SK-N-SH treated with all-trans-retinoic acid at 6 μM for 48 hours (cell line): ENCODE data around the gene MACROD1.

Source experiments
- ATAC-seq: fragments of 200-7000 bp; cut with Tn5 transposase; 3 replicates; pipeline ENCODE4 v1.9.1; 2020; ENCODE audit warnings: mild to moderate bottlenecking, moderate library complexity
- ARNTL ChIP-seq: fragments of 450-650 bp; formaldehyde crosslinking; IDR thresholded peaks from 2 replicates; pipeline ENCODE4 v1.5.0; 2020; ENCODE audit warnings: low read depth, mild to moderate bottlenecking, moderate library complexity, borderline replicate concordance
- BACH2 ChIP-seq: fragments of 250-450 bp; sonication (Bioruptor Pico); IDR thresholded peaks from 2 replicates; pipeline ENCODE4 v1.9.0; 2021; ENCODE audit warnings: mild to moderate bottlenecking, borderline replicate concordance
- CSDC2 ChIP-seq: fragments of 250-450 bp; sonication (Bioruptor Pico); IDR thresholded peaks from 2 replicates; pipeline ENCODE4 v1.5.0; 2020; ENCODE audit warnings: mild to moderate bottlenecking, moderate library complexity
- ESRRG ChIP-seq: fragments of 250-450 bp; sonication (Bioruptor Pico); IDR thresholded peaks from 2 replicates; pipeline ENCODE4 v1.6.1; 2021; ENCODE audit warnings: mild to moderate bottlenecking
- GLIS3 ChIP-seq: fragments of 250-450 bp; sonication (Bioruptor Pico); IDR thresholded peaks from 2 replicates; pipeline ENCODE4 v1.5.0; 2020; ENCODE audit warnings: mild to moderate bottlenecking, moderate library complexity
- ISL1 ChIP-seq: fragments of 250-450 bp; sonication (Bioruptor Pico); IDR thresholded peaks from 2 replicates; pipeline ENCODE4 v2.1.2; 2022; ENCODE audit warnings: mild to moderate bottlenecking, moderate library complexity
- OSR1 ChIP-seq: fragments of 250-450 bp; sonication (Bioruptor Pico); IDR thresholded peaks from 2 replicates; pipeline ENCODE4 v1.8.0; 2022; ENCODE audit warnings: moderate library complexity, mild to moderate bottlenecking, inconsistent platforms
- PATZ1 ChIP-seq: fragments of 250-450 bp; sonication (Bioruptor Pico); IDR thresholded peaks from 2 replicates; pipeline ENCODE4 v1.8.0; 2020; ENCODE audit warnings: mild to moderate bottlenecking, moderate library complexity, borderline replicate concordance
- PPARA ChIP-seq: fragments of 250-450 bp; sonication (Bioruptor Pico); IDR thresholded peaks from 2 replicates; pipeline ENCODE4 v1.5.0; 2020; ENCODE audit warnings: mild to moderate bottlenecking, borderline replicate concordance
- RARB ChIP-seq: fragments of 250-450 bp; sonication (Bioruptor Pico); IDR thresholded peaks from 2 replicates; pipeline ENCODE4 v1.8.0; 2021; ENCODE audit warnings: mild to moderate bottlenecking, moderate library complexity
- SNAI2 ChIP-seq: fragments of 250-450 bp; sonication (Bioruptor Pico); IDR thresholded peaks from 2 replicates; pipeline ENCODE4 v1.5.0; 2020; ENCODE audit warnings: mild to moderate bottlenecking, moderate library complexity
- TCF4 ChIP-seq: fragments of 250-450 bp; sonication (Bioruptor Pico); IDR thresholded peaks from 2 replicates; pipeline ENCODE4 v1.8.0; 2021; ENCODE audit warnings: mild to moderate bottlenecking, moderate library complexity, borderline replicate concordance
- TOX ChIP-seq: fragments of 250-450 bp; sonication (Bioruptor Pico); IDR thresholded peaks from 2 replicates; pipeline ENCODE4 v1.8.0; 2021; ENCODE audit warnings: mild to moderate bottlenecking, moderate library complexity, borderline replicate concordance
- TSHZ2 ChIP-seq: fragments of 250-450 bp; sonication (Bioruptor Pico); IDR thresholded peaks from 2 replicates; pipeline ENCODE4 v1.5.0; 2020; ENCODE audit warnings: mild to moderate bottlenecking, moderate library complexity
- ZC3H10 ChIP-seq: fragments of 250-450 bp; sonication (Bioruptor Pico); IDR thresholded peaks from 2 replicates; pipeline ENCODE4 v1.5.1; 2021; ENCODE audit warnings: mild to moderate bottlenecking, moderate library complexity
- ZFP3 ChIP-seq: fragments of 250-450 bp; sonication (Bioruptor Pico); IDR thresholded peaks from 2 replicates; pipeline ENCODE4 v1.5.0; 2020; ENCODE audit warnings: mild to moderate bottlenecking, moderate library complexity
- ZFP30 ChIP-seq: fragments of 450-650 bp; formaldehyde crosslinking; IDR thresholded peaks from 2 replicates; pipeline ENCODE4 v1.5.0; 2022; ENCODE audit warnings: mild to moderate bottlenecking, moderate library complexity
- ZNF565 ChIP-seq: fragments of 450-650 bp; formaldehyde crosslinking; conservative IDR thresholded peaks from 2 replicates; pipeline ENCODE4 v1.5.0; 2020; ENCODE audit warnings: low read depth, mild to moderate bottlenecking, moderate library complexity
- ZNF70 ChIP-seq: fragments of 450-650 bp; formaldehyde crosslinking; IDR thresholded peaks from 2 replicates; pipeline ENCODE4 v1.5.0; 2020; ENCODE audit warnings: mild to moderate bottlenecking, moderate library complexity
- ZNF8 ChIP-seq: fragments of 450-650 bp; formaldehyde crosslinking; IDR thresholded peaks from 2 replicates; pipeline ENCODE4 v1.5.0; 2020; ENCODE audit warnings: mild to moderate bottlenecking, moderate library complexity
- TF ChIP-seq, protein P1 (sequence below): fragments of 250-450 bp; sonication (Bioruptor Pico); IDR thresholded peaks from 2 replicates; pipeline ENCODE4 v1.8.0; 2021; ENCODE audit warnings: low read depth, mild to moderate bottlenecking, moderate library complexity, borderline replicate concordance
- TF ChIP-seq, protein P2 (sequence below): fragments of 250-450 bp; sonication (Bioruptor Pico); IDR thresholded peaks from 2 replicates; pipeline ENCODE4 v1.5.1; 2021; ENCODE audit warnings: mild to moderate bottlenecking, moderate library complexity
- TF ChIP-seq, protein P3 (sequence below): fragments of 250-450 bp; sonication (Bioruptor Pico); IDR thresholded peaks from 2 replicates; pipeline ENCODE4 v1.5.1; 2020; ENCODE audit warnings: low read depth, mild to moderate bottlenecking, moderate library complexity

MACROD1 gene

GRCh38 chr11:64109332-64109731 lies 56.6 kb downstream of the MACROD1 start:
- ATAC-seq = no peak
- TF ChIP-seq GLIS3 (CRISPR knock-in tag) (no peak), ISL1 (no peak), ZNF565 (CRISPR knock-in tag) (no peak), TOX (CRISPR knock-in tag) (no peak)

DNA sequence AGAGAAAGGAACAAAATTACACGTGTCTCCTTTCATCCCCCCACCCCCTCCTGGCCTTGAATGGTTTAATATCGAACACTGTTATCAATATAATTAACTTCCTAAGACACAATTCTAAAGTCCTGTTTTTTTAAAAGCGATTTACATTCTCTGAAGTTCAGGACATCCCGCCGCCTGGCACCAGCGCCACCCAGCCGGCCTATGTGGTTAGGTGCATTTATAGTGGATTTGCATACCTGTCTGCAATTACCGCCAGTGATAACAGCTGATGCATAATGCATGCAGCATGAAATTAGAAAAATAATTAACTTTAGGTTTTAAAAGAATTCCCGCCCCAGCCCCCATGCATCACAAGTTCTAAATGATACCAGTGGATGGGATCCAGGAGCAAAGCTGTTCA lies 58.6 kb downstream of the MACROD1 start:
- TF ChIP-seq CSDC2 (CRISPR knock-in tag) = no peak
- no peak for TF ChIP-seq ARNTL (CRISPR knock-in tag)
- no peak for TF ChIP-seq GLIS3 (CRISPR knock-in tag)
- no peak for TF ChIP-seq RARB
- no peak for TF ChIP-seq PATZ1 (CRISPR knock-in tag)
- TF ChIP-seq TCF4 = no peak
- TF ChIP-seq, protein P1, sequence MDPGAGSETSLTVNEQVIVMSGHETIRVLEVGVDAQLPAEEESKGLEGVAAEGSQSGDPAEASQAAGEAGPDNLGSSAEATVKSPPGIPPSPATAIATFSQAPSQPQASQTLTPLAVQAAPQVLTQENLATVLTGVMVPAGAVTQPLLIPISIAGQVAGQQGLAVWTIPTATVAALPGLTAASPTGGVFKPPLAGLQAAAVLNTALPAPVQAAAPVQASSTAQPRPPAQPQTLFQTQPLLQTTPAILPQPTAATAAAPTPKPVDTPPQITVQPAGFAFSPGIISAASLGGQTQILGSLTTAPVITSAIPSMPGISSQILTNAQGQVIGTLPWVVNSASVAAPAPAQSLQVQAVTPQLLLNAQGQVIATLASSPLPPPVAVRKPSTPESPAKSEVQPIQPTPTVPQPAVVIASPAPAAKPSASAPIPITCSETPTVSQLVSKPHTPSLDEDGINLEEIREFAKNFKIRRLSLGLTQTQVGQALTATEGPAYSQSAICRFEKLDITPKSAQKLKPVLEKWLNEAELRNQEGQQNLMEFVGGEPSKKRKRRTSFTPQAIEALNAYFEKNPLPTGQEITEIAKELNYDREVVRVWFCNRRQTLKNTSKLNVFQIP (CRISPR knock-in tag) = no peak
- no peak for TF ChIP-seq ESRRG
- TF ChIP-seq, protein P2, sequence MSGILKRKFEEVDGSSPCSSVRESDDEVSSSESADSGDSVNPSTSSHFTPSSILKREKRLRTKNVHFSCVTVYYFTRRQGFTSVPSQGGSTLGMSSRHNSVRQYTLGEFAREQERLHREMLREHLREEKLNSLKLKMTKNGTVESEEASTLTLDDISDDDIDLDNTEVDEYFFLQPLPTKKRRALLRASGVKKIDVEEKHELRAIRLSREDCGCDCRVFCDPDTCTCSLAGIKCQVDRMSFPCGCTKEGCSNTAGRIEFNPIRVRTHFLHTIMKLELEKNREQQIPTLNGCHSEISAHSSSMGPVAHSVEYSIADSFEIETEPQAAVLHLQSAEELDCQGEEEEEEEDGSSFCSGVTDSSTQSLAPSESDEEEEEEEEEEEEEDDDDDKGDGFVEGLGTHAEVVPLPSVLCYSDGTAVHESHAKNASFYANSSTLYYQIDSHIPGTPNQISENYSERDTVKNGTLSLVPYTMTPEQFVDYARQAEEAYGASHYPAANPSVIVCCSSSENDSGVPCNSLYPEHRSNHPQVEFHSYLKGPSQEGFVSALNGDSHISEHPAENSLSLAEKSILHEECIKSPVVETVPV (CRISPR knock-in tag) = no peak
- no peak for TF ChIP-seq TOX (CRISPR knock-in tag)
- TF ChIP-seq OSR1 (CRISPR knock-in tag) = no peak
- TF ChIP-seq ZNF8 (CRISPR knock-in tag) = no peak
- TF ChIP-seq ISL1 = no peak
- TF ChIP-seq PPARA (CRISPR knock-in tag) = no peak
- TF ChIP-seq BACH2 = no peak
- no peak for TF ChIP-seq SNAI2 (CRISPR knock-in tag)
- no peak for TF ChIP-seq ZNF70 (CRISPR knock-in tag)
- no peak for TF ChIP-seq ZC3H10 (CRISPR knock-in tag)
- no peak for TF ChIP-seq TSHZ2 (CRISPR knock-in tag)
- TF ChIP-seq ZFP3 (CRISPR knock-in tag) = no peak
- no peak for ATAC-seq

- ATAC-seq = no peak
Measured at GRCh38 chr11:64104632-64105031, 61.3 kb downstream of the MACROD1 start.

More at GRCh38 chr11:64104632-64105031, 61.3 kb downstream of the MACROD1 start:
- no peak for TF ChIP-seq ISL1
- no peak for TF ChIP-seq ZNF565 (CRISPR knock-in tag)
- no peak for TF ChIP-seq ZFP30 (CRISPR knock-in tag)
- TF ChIP-seq PPARA (CRISPR knock-in tag) = no peak
- TF ChIP-seq ZNF70 (CRISPR knock-in tag) = no peak
- no peak for TF ChIP-seq ZC3H10 (CRISPR knock-in tag)
- TF ChIP-seq PATZ1 (CRISPR knock-in tag) = no peak
- no peak for TF ChIP-seq GLIS3 (CRISPR knock-in tag)
- TF ChIP-seq, protein P3, sequence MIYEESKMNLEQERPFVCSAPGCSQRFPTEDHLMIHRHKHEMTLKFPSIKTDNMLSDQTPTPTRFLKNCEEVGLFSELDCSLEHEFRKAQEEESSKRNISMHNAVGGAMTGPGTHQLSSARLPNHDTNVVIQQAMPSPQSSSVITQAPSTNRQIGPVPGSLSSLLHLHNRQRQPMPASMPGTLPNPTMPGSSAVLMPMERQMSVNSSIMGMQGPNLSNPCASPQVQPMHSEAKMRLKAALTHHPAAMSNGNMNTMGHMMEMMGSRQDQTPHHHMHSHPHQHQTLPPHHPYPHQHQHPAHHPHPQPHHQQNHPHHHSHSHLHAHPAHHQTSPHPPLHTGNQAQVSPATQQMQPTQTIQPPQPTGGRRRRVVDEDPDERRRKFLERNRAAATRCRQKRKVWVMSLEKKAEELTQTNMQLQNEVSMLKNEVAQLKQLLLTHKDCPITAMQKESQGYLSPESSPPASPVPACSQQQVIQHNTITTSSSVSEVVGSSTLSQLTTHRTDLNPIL (CRISPR knock-in tag) = no peak
- TF ChIP-seq, protein P1 (CRISPR knock-in tag) = no peak
- TF ChIP-seq RARB = no peak
- no peak for TF ChIP-seq ZNF8 (CRISPR knock-in tag)
- TF ChIP-seq TCF4 = no peak
- TF ChIP-seq, all 23 proteins: peak for 0
